EL (cell line): ENCODE results near the gene MACROD2.

Source experiments
- DNase-seq: peaks from one replicate; pipeline ENCODE4 v3.0.0-alpha.2; 2016

The MACROD2 gene

DNA sequence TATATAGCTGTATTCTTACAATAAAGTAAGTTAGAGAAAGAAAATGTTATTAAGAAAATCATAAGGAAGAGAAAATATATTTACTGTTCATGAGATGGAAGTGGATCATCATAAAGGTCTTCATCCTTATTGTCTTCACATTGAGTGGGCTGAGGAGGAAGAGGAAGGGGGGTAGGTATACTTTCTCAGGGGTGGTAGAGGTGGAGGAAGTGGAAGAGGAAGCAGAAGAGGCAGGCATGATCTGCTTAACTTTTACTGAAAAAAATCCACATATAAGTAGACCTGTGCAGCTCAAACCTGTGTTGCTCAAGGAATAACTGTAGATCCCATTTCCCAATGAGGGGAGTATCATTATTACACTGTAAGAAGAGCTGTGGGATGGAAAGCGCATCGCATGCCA, 1863.7 kb downstream of the MACROD2 start:
- DNase-seq, result no peak

DNA sequence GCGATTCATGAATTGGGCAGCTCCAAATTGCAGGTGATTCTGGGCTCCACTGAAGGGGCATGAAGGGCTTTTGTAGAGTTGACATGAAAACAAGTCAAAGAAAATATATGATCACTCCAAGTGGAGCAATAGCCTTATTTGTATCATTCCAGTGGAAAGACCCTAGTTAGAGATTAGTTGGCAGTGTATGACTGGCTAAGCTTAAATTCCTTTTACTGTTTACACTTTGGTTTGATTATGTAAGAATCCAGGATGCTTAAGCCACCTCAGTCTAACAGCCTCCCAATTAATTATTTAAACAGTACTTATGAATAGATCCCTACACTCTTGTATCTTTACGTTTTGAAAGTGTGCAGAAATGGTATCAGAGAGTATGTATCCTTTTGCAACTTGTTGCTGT, 1865.5 kb downstream of the MACROD2 start:
- DNase-seq, result no peak

DNA sequence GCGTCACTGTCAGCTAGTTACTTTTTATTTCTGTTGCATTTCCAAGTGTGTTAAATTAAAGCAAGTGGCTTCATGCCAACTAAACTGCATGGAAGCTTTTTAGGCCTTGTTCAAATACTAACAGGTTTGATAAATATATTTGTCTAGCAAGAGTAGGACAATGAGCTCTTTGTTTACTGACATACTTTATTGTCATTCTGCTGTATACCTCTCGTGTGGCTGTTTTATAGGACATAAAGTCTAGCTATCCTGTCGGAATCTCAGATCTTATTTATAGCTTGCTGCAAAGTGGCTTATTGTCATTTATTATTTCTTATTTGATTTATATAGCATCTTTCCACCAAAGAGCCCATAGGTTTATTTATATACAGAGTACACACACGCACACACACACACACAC, 1866.9 kb downstream of the MACROD2 start:
- DNase-seq, result no peak

DNA sequence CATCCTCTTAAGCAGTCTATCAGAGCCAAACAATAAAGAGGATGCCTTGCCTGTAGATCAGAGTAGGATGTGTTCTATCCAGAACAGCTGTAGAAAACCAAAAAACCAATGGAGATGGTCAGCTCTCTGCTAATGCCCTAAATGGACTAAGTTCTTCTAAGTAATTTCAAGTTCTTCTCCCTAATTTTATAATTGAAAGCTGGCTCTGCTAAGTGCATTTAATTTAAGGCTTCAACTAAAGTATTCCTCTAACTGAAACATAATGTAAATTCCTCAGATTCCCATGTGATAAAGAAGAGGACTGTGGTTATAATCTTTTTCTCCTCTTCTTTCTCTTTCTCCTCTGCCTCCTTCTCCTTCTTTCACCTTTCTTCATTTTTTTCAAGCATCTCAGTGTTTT, 1868.4 kb downstream of the MACROD2 start:
- DNase-seq, result no peak

DNA sequence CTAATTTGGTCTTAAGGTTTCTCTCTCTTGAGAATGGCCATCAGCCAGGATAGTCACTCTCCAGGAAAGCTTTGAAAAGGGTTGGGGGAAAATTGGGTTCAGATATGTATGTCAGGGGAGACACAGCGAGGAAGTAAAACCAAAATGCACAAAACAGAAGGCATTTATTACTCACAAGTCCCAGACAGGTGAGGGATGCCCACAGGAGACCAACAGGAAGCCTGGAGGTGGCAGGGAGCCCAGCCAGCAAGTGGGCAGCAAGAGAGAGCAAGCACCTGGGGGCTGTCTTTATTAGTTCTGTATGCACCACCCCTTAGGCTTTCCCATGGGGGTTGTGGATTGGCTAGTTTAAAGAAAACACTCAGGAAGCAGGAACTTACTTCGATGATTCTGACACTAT, 1870.2 kb downstream of the MACROD2 start:
- DNase-seq, result no peak

DNA sequence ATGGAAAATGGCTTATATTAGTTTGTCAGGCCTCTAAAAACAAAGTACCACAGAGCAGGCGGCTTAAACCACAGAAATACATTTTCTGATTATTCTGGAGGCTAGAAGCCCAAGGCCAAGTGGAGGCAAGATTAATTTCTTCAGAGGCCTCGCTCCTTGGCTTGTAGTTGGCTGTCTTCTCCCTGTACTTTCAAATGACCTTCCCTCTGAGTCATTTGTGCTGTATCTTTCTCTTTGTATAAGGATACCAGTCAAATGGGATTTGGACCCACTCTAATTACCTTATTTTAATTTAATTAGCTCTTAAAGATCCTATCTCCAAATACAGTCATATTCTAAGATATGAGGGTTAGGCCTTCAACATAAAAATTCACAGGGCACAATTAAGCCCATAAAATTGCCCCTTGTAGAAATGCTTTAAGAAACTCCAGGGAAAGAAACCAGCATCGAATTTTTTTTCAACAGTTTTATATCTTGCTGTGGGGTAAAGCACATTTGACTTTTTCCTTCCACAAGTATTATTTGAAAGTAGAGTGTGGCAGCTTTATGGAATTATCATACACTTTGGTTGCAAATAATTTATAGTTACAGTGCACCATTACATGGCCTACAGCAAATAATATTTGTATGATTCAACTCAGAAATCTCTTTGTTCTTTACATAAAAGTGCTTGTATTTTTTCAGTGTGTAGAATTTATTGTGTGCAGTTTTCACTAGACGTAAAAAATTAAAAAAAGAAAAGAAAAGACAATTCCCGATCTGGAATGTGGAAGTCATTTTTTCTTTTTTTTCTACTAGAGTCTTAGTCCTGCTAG, 1871.8 kb downstream of the MACROD2 start:
- no peak for DNase-seq

DNA sequence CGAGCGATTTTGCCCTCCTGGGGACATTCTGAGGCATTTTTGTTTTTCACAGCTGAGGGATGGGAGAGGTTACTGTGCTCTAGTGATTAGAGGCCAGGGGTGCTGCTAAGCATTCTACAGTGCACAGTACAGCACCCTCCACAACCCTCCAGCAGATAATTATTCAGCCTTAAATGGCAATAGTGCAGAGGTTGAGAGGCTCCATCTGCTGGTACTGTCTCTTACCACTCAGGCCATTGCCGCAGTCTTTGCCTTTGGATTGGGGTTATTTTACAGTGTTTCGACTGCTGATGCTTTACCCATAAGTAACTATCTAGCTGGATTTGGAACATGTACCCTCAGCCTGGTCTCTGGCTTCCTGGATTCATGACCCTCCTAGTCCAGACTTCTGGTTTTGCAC, 1872.6 kb downstream of the MACROD2 start:
- no peak for DNase-seq

DNA sequence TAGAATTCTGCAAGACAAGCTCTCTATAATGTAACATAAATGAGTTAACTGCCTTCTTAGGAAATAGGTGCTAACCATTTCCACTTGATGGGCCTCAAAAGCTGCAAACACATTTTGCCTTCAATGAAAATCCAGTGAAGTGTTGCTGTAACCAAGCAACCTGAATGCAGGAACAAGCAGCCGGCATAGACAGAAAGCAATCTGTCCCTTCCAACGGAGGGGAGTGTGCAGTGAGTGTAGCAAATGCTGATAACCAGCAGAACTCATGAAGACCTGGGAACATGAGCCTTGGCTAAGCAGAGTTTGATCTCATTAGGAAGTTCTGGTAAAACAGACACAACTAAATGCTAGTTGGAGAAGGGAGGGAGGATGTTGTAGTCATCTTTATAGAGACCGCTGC, 1880.1 kb downstream of the MACROD2 start:
- no peak for DNase-seq

DNA sequence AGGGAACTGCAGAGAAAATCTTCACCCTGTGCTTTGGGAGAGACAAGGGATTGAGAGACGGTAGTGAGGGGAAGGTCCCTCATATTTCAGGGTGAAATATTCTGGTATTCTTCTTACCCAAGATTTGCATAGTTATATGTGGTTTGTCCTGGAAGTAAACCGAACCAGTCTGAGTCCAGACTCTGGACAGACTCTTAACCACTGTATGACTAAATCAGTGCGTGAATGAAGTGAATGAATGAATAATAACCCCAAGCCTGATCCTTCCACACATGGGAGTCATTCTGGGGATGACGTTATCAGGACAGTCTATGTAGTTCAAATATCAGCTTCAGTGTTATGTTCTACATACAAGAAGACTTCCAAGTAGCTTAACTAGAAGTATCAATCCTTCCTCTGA, 1887.2 kb downstream of the MACROD2 start:
- DNase-seq, result peak; percentile 4

DNA sequence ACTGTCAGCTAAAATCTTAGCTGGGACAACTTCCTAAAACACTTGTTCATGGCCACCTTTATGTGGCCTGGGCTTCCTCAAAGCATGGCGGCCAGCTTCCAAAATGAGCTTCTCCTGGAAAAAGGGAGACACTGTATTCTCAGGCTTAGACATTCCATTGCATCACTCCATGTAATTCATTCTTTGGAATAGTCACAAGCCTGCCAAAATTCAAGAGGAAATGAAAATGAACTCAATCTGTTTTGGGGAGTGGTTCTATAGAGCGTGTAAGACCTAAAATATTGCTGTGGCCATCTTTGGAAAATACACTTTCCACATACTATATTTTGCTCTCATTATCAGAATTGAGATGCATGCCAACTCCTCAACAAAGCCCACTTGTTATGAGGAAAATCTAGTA, 1890.9 kb downstream of the MACROD2 start:
- DNase-seq, result no peak

DNA sequence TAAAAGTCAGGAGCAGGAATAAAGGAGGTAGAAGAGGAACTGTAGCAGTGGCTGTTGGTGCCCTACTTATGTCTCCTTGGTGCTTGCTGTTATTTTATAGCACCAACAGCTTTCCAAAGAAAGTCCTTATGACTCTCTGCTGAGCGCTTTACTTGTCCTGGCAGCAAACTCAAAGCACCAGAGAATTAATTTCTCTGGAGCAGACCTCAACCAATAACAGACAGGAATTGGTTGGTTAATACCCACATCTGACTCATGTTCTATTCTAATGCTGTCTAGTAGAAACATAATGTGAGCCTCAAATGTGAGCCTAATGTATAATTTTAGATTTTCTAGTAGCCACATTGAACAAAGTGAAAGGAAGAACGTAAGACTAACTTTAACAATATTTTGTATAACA, 1892.1 kb downstream of the MACROD2 start:
- DNase-seq, result no peak

DNA sequence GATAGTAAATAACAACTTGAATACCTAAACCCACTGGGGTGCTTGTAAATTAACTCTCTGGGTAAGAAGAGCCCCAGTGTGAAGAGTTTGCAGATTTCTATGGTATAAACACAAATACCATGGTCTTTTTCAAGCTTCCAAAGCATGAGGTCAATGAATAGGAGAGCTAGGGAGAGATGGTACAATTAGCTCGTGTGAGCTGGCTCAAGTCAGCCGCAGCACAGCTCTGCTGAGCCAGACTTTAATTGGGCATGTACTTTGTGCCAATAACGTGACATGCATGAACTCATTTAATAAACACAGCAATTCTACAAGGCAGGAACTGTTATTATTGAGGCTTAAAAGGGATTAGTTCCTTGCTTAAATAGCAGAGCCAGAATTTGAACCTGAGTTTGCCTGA, 1893.7 kb downstream of the MACROD2 start:
- DNase-seq, result no peak

DNA sequence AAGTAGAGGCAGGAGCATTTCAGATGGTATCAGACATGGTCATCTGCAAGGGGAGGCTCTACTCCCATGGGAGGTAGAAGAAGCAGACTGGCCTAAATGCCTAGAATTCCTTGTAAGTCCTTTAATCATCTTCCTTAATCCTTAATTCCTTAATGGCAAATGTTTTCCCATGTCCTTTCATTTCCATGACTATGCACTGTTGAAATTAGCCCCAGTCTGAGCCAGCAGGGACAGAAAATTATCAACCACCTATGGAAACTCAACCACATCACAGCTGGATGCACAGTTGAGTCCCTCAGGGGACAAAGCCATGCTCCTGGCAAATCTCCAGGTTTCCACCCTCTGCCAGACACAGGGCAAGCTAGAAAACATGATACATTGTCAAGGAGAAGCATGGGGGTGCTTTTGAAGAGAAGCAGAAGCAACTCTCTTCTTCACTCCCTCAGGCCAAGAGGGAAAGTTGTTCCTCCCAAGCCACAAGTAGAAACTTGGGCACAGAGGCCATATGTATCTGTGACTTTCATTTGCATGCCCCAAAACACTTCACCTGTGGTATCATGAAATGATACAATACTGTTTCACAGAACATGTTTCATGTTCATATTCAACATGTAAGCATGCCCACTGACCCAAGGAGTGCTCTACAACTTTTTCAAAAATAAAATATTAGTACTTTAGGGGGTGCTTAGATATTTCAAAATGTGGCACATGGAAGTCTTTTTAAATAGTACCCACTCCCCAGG, 1894.4 kb downstream of the MACROD2 start:
- DNase-seq, result no peak

DNA sequence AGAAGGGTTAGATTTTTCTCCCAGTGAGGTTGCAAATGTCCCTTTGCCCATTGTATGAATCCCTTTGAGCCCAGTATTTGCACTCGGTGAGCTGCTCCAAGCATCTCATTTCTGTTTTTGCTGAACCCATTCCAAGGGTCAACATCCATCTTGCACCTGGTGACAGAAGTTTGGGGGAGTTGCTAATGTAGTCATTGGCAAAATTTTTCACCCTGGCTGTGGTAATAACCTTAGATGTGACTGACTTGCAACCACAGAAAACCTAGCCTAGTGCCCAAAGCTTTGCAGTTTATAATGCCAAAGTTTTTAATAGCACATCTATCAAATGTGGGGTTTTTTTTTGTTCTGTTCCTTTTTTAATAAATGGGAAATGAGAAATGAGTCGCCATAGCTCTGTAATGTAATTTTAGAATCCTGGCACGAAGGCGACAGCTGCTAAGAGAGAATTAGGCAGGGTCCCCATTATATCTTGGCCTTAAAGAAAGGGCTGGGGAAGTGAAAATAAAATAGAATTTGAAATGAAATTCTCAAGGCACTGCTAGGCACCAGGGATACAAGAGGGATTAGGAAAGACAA, 1895.2 kb downstream of the MACROD2 start:
- no peak for DNase-seq

DNA sequence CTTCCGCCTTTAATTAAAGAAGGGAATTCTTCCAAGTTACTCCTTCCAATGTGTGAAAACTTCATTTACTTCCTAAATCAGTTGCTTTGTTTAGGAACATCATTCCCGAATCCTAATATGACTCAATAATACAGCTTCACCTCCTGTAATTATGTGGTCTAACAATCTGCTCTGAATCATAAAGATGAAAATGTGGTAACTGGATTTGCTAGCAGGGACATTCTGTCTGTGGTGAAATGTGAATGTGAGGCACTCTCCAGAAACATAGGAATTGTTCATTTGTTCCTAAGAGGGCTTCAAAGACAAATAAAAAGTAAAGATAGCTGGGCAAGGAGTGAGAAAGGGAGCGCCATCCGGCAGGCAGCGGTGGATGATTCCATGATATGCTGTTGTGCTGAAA, 1899.8 kb downstream of the MACROD2 start:
- no peak for DNase-seq

DNA sequence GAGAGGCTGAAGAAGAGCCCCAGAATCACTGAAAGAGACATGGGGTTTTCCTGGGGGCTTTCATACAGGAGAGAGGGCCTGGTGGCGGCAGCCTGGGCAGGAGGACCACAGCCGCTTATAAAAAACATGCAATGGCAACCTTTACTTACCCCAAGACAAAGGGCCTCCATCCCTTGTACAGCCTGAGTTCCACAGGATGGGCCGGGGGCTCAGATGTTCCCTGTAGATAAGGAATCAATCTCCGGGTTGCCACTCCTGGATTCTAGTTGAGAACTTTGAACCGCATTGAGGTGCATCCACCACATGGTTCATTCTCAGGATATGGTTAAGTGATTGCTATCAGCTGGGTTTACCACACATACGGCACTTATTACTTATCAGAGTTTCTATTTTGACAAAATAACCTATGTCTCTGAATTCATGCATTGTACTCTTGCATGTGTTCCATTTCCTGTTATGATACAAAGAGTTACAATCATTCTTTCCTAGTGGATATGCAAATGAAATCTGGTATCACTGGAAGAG, 1900.3 kb downstream of the MACROD2 start:
- no peak for DNase-seq

DNA sequence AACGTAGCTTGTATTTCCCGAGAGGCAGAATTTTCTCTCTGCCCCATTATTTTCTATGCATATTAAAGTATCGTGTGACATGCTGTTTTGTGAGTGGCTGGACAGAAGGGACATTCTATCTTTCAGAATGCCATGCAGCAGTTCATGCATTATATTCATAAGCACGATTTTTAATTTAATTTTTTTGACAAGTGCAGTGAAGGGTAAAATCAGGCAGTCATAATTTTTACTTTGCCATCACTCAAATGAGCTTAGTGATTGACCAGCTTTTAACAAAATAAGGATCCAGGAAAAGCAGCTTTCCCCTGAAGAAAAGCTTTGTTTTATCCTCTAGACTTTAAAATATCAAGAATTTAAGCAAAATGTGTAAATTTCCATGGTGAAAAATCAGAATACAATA, 1904.7 kb downstream of the MACROD2 start:
- no peak for DNase-seq

DNA sequence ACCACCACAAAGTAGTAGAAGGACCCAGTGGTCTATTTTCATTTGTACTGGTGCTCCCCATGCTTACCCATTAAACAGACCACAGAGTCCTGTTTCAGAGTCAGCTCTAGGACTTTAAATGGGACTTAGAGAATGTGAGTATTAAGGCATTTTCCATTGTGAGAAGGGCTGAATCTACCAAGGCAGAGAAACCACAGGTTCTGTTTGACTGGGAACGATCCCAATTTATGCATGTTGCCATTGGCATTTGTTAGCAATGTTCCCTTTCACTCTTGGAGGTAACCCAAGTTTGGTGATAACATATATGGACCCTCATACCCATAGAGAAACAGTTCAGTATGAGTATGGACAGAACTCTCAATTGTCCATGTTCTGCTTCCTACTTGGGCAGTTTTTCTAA, 1905.1 kb downstream of the MACROD2 start:
- DNase-seq, result no peak

DNA sequence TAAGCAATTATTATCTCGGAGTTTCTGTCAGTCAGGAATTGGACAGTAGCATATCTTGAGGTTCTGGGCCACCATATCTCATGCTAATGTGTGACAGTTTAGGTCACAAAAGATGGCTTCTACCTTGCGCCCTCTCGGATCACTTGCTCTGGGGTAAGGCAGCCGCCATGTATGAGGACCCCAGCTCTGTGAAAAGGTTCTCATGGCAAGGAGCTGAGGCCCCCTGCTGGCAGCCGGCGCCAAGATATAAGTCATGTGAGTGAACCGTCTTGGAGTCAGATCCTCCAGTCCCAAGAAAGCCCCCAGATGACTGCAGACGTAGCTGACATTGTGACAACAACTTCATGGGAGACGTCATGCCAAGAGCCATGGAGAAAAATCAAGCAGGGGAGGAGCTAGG, 1907.2 kb downstream of the MACROD2 start:
- DNase-seq, result peak; percentile 15

DNA sequence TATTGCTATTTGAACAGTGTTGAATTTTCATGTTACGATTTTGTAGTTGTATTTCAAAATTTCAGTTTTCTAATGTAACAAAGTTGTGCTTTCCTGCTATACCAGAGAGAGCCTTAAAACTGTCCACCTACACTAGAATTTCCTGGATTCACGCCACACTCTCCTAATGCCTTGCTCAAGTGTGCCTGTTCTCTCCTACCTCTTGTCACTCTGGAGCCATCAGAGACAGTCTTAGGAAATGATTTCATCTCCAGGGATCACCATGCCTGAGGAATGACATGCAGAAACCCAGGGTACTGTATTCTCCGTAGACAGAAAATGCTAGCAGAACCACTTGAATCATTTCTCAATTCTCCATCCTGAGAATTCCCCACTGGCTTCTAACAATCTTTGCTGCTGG, 1910.3 kb downstream of the MACROD2 start:
- no peak for DNase-seq

DNA sequence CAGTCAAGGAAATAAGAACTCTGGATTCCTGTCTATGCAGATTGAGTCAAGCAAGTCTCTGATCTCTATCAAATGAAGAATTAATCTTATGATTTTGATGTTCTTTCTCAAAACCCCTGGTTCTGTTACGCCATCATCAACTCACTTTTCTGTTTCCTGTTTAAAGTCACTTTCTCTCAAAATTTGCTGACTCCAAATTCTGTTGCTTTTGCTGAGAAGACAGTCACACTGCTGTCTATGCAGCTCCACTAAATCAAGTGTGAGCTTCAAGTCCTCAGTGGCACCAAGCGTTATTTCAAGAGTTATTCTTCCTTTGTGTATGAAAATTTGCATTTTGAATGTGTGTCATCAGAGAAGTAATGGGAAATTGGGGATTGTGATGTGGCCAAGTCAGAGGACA, 1914.7 kb downstream of the MACROD2 start:
- no peak for DNase-seq

DNA sequence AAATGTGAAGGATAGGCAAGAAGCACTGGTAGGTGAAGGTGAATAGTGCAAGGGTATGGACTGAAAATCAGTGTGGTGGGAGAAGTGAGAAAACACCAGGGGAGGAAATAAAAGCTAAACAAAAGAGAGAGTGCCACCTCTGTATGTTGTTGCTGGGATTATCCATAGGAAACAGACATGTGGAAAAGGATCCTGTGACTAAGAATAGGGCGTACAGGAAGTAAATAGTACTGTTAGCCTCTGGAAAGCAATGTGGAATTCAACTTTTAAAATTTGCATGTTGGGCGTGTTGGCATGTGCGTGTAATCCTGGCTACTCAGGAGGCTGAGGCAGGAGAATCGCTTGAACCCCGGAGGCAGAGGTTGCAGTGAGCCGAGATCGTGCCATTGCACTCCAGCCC, 1916.3 kb downstream of the MACROD2 start:
- DNase-seq, result no peak

DNA sequence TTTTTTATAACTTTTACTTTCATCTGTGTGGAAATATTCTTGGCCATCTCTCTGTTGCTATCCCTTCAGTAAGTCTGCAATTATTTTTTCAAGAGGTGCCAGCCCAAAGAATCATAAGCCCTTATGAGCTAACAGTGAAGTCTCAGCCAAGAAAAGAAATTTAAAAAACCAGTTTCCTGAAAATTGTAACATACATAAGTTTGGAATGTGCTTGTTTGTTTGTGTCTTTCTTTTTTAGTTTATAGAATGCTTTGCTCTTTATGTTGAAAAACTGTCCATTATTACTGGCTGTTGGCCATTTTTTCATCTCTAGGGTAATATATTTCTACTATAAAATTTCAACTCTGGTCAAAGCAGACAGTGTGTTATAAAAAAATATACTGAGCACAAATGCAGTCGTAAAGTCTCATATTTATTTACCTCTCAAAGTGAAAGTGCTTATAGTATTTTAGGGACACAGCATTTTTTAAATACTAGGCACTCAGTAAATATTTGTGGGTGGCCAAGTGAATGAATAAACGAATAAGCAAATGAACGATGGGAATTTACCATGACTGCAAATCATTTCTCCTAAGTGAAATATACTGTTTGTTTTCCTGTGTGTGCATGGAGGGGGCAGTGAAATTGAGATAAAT, 1918.2 kb downstream of the MACROD2 start:
- no peak for DNase-seq

DNA sequence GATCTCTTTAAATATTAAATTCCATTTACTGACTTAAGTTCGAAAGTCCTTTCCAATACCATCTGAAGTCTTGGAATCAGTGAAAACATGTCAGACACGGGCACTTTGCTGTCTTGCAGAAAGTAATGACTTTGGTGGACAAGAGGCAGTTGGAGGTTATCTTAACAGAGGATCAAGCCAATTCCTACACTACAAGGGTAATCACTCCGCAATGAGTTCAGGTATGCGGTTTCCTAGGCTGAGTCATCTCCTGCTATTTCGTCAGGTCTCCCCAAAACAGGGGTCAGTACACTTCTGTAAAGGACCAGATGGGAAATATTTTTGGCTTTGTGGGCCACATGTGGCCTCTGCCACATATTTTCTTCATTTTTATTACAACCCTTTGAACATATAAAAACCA, 1921.3 kb downstream of the MACROD2 start:
- DNase-seq, result no peak
